GM18858 (cell line): ENCODE measurements around the gene CKLF.

Source experiments
- ATAC-seq: cut with Tn5 transposase; IDR thresholded peaks from one replicate; pipeline ENCODE4 v1.9.1; 2021; ENCODE audit not compliant: unreplicated experiment

CKLF gene

DNA sequence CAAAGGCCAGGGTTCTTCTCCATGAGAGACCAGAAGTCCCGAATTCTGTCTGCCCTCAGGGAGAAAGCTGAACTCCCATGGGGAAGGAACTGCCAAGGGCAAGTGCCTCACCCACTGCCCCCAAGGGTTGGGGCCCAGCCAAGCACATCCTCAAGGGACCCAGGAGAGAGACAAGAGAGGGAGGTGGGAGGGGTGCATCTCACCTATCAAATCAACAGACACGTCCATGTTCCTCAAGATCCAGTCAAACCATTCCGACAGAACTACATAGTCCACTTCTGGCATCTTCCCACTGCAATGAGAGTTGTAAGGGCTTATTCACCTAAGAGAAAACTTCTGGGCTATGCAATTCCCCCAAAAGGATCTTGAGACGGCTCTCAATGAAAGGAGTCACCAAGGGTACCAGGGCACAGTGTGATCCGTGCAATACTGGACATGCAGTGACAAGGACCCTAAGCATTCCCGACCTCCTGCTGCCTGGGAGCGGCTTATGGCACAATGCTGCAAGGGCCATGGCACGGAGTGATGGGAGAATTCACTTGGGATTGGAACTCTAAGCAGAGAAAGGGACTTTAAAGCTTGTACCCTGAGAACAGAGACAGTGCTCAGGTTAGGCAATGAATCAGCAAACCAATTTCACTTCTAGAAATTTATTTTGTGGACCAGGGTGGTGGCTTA is 34.7 kb upstream of the CKLF start:
- ATAC-seq = no peak

DNA sequence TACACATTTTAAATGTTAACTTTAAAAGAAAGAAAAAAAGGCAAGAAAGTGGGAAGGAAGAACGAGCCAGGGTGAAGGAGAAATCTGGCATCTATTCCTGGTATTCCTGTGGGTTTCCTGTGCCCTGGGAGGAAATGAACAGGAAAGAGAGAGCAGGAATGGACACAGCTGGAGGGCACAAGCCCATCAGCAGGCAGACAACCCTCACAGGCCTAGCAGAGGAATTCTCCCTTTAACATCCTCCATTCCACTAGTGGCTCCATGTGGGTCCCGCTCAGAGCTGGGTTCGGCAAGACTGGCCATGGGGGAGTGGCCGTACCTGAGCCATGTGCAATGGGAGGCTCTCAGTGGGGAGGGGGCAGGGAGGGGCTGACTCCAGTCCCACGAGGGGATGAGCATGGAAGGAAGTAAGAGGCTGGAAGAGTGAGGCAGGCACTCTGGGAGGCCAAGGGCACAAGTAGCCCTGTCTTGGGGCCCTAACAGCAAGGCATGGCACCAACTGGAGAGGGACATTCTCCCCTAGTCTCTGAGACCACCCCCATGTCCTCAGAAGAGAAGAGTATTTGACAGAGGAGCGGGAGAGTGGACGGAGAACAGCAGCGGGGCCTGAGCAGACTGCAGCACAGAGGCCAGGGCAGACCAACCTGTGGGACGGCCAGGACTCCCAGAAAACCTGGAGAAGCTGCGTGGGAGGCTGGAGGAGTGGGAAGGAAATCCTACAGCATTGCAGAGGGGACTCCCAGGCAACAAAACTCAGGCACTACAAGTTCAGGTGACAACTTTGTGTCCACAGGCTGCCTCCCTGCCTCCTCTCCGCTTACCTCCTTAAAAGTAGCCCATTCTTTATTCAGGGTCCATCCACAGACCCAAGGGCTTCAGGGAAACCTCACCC is 32.6 kb upstream of the CKLF start:
- no peak for ATAC-seq

DNA sequence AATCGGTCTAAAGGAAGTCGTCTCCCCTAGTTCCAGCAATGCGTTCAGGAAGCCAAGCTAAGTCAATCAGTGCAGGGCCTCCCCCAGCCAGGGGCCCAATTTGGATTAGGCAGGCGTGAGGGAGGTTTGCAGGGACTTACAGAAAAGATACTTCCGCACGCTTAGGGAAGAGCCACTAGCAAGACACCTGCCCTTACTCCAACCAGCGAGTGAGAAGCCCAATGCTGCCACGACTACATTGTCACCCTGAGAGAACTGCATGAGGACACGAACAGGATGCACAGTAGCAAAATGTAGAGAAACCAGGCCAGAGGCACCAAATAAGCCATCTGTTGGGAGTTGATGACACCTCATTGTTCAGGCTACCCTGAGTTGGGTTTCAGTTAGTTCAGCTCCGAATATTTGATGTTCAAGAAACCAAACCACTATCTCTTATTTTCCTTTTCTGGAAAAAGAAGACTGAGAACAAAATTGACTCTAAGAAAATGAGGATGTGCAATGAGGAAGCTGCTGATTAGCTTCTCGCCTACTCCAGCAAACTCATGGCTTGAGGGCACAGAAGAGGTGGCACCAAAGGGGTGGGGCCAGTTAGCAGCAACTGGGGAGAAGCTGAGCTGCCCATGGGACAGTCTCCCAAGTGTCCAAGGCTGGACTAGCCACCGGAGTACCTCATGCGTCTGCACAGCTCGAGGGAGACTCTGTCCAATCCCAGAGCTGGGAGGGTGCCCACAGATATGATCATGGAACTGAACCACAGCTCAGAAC is 31.8 kb upstream of the CKLF start:
- no peak for ATAC-seq

DNA sequence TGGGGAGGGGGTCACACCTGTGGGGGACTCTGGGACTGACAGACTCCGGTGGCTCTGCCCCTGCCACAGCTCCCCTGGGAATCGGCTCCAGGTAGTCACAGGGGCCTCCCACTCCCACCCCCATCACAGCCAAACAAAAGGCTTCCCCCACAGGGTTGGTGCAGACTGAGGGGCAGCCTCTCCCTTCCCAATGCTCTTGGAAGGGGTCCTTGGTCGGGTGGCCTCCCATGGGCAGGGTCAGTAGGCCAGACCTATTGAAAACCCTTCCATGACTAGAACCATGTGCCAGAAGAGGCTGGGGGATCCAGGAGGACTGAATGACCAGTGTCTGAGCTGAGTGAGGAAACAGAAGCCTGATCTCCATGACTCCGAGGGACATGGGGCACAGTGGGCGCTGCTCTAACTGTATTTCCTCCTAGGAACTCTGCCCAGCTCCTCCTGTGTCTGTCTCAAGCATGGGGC is 31.1 kb upstream of the CKLF start:
- no peak for ATAC-seq

DNA sequence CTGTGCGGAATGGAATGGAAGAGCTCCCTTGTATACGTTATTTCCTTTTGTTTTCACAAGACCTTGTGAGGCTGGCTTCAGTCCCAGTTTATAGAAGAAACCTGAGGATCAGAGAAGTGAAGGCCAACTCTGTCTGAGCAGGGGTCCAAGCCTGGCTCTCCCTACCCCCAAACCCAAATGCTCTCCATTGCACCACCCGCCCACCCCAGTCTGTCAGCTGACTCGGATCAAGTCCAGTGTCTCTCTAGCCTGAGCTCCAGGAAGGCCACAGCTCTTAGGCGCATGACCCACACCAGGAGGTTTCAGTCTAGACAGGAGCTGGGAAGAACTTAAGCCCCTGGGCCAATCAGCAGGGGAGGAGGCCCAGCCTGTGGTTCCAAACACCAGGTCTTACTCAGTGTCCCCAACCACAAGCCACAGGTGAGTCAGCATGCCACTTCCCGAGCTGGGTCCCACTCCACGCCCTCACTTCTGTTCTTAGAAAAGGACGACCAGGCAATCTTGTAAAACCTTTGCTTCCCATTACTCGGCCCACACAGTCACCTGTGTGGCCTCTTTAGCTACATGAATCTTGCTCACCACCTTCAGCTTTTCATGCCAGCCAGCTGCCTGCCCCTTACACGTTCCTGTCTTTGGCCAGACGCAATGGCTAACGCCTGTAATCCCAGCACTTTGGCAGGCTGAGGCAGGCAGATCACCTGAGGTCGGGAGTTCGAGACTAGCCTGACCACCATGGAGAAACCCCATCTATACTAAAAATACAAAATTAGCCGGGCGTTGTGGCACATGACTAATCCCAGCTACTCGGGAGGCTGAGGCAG is 30.2 kb upstream of the CKLF start:
- ATAC-seq = no peak

DNA sequence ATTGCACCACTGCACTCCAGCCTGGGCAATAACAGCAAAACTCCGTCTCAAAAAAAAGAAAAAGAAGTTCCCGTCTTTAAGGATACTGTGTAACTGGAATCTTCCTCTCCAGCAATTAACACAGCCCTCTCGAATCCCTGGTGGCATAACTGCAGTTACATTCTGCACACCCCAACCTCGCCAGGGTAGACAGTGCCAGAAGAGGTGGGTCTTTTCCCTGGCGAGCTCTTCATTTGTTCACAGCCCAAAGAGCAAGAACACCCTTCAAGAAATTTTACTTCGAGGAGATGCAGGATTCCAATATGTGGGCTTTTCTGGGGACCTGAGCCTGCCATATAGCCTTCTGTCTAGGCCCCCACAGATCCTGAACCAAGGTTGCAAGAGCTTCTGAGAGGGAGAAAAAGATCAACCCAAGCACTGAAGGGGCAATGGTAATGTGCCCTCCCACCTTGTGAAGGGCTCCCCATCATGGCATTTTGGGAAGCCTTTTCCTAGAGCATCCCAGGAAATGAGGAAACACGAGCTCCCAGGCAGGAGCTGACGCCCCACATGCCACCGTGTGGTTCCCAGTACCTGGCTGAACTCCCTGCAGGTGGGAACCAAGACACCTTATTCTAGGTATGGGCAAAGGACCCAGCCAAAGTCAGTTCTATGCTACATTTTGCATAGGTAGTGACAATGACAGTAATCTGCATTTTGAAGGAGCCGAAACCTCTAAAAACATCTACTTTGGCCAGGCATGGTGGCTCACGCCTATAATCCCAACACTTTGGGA is 29.4 kb upstream of the CKLF start:
- ATAC-seq = no peak

DNA sequence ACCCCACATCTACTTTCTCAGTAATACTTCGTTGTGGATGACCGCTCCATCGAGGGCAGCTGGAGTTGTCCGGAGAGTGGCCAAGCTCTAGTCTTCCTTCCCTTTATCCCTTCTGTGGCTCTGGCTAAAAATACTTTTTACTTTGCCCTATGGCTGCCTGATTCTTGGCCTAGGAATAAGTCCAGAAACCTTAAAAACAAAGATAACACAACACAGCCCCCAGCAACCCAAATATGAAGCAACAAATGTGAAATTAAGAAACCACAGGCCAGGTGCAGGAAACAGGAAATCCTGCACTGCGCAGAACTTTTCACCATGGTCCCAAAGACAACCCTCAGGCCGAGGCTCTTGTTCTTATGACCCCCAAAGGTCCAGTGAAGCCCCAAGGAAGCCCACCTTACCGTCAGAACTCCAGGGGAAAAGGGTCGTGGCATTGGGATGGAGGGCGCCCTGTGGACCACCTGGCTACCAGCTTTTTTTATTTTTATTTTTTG is 28.5 kb upstream of the CKLF start:
- peak; percentile 44 for ATAC-seq

DNA sequence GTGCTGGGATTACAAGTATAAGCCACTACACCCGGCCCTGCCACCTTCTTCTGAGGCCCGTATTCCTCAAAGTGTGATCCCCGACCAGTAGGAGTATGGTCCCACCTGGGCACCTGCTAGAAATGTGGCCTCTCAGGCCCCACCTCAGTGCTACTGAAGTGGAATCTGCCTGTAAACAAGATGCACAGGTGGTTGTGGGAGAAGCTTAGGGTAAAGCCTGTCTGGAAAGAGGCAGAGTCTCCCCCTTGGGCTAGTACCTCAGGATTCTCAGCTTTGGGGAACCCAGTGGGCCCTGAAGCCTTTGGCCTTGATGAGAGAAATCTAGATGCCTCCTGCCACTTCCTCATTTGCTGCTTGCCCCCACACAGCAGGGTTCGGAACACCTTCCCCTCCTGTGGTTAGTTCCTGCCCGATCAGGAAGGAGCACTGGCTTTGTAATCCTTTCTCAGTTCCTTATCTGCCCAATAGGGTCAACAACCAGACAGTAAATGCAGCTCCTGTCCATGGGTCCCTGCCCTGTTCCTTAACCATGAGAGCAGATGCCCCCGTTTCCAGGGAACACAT is 27.7 kb upstream of the CKLF start:
- ATAC-seq = peak; percentile 76

DNA sequence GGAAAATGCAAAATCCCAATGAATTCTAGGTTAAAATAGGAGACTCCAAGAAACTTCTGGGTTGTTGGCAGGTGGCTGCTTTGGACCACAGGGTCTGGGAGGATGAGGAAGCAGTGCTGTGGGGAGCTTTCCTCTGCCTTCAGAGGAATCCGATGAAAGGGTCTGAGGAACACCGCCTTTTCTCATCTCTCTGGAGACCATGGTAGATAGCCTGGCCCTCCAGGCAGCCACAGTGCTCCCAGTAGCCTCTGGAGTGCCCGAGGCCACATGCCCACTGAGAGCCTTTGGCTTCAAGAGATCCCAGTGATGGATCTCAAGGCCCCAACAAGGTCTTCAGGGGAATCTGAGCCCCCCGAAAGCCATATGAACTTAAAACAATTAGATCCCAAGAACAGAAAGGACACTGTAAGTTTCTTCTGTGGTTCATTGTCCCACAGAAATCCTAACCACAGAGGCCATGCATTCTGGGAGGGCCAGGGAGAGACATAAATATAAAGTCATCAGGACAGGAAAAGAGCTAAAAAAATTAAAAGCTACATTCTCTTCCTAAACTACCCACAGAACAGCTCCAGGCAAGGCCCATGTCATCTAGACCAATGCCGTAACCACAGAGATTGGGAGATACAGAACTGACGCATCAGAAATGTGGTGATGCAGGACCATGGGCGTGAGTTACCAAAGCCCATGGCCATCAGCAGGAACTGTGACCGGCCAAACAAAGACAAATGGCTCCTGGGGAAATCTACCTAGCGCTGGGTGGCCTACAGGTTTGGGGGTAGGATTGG is 26.8 kb upstream of the CKLF start:
- ATAC-seq = no peak

DNA sequence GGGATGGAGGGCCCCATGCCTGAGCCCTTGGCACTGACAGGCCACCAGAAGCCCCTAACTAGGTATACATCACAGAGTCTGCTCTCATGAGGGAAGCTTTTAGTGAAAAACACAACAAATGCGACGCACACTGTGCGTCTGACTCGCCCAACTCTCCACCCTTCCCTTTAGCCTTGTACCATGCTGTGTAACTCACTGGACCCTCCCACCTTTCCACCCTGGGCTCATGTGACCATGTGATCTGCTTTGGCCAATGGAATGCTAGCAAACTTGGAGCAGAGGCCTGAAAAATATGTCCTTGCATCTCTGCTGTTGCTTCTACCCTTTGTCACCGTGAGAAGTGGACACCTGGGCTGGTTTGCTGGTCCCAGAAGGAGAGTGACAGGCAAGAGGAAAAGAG is 24.1 kb upstream of the CKLF start:
- ATAC-seq = no peak

DNA sequence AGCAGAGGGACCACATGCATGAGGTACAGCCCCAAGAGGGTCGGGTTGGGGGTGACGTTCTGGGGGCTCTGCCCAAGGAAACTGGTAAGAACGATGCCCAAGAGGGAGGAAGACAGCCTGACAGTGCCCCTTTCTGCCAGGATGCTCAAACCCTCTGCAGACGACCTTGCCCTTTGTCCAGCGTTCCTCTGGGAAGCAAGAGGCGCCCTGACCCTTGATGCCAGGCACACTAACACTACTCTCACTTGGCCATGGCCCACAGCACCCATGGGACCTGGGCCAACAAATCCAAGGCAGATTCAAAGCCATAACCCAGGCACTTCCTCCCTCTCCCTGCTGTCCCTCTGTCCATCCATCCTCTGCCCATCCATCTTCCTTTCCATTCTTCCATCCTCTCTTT is 22.9 kb upstream of the CKLF start:
- ATAC-seq = no peak

DNA sequence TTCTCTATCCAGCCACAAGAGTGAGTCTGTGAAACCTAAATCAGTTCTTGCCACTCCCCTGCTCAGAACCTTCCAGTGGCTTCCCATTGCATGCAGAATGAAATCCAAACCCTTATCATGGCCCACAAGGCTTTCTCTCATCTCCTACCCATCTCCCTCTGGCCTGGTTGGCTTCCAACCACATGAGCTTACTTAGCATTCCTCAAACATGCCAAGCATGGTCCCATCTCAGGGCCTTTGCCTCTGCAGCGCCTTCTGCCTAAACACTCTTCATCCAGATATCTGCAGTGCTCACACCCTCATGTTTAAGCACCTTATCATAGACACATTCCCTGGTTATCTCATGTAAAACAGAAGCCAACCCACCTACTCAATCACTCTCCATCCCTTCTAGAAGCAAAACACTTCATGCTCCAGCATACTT is 18.0 kb upstream of the CKLF start:
- ATAC-seq = no peak

DNA sequence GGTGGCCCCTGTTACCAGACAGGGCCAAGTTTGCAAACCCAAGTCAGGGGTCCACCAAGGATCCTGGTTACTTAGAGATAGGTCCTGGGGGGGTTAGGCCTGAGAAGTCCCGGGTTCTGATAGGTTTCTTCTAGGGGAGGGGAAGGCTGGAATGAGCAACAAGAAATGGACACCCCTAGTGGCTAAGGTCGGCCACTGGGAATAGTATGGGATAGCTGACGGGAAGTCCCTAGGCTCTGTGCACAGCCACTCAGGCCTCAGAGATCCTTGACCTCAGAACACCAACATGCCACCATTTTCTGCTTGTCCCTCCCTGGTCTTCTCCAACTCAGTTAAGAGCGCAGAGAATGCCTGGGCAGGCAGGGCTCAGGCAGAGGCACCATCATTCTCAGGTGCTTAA is 15.9 kb upstream of the CKLF start:
- no peak for ATAC-seq

DNA sequence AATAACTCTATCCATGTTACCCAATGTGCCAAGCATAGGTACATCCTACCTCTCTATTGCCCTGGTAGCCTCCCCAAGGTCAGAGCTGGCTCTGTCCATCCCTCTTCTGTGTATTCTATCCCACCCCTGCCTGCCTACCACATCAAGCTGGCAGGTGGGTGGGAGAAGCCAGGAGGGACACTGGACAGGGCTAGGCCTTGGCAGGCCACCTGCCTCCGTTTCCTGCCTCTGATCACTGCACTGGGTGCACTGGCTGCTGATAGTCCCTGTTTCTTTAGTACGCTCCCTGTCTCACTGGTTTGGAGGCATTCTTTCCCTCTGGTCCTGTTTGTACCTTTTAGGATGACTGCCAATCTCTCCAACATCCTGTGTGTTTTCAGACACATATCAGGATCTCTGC is 15.1 kb upstream of the CKLF start:
- ATAC-seq = no peak

DNA sequence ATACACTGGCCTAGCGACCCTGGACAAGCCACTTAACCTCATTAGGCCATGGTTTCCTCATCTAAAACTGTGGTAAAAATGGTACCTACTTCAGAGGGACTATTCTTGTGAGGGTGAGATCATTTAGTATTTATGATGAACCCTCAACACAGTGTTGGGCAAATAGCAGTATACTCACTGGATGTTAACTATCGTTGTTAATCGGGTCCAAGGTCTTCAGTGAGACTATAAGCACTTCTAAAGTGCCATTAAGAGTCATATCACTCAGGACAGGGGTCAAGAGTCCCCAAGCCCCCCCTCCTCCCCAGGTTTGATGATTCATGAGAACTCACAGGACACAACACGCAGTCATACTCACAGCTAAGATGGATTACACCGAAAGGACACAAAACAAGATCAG is 13.5 kb upstream of the CKLF start:
- ATAC-seq = no peak

DNA sequence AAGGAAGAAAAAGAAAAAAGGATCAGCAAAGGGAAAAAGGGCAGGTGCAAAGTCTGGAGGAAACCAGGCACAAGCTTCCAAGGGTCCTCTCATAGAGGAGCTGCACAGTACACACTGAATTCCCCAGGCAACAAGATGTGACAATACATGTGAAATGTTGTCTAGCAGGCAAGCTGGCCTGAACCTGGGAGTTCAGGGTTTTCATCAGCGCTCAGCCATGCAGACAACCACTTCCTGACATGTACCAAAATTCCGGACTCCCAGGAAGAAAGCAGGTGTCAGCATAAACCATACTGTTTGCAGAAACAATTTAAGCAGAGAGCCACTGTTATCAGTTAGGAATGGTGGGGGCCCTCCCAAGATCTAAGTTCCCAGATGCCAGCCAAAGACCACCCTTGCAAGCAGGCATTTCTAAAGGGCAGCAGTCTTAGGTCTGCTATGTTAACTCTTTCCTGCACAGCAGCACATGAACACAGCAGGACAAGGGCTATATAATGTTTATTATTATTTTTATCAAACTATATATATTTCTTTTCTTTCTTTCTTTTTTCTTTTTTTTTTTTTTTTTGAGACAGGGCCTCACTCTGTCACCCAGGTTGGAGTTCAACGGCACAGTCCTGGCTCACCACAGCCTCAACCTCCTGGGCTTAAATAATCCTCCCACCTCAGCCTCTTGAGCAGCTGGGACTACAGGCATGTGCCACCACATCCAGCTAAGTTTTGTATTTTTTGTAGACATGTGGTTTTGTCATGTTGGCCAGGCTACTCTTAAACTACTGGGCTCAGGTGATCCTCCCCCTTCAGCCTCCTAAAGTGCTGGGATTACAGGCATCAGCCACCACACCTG is 12.5 kb upstream of the CKLF start:
- peak; percentile 79 for ATAC-seq

DNA sequence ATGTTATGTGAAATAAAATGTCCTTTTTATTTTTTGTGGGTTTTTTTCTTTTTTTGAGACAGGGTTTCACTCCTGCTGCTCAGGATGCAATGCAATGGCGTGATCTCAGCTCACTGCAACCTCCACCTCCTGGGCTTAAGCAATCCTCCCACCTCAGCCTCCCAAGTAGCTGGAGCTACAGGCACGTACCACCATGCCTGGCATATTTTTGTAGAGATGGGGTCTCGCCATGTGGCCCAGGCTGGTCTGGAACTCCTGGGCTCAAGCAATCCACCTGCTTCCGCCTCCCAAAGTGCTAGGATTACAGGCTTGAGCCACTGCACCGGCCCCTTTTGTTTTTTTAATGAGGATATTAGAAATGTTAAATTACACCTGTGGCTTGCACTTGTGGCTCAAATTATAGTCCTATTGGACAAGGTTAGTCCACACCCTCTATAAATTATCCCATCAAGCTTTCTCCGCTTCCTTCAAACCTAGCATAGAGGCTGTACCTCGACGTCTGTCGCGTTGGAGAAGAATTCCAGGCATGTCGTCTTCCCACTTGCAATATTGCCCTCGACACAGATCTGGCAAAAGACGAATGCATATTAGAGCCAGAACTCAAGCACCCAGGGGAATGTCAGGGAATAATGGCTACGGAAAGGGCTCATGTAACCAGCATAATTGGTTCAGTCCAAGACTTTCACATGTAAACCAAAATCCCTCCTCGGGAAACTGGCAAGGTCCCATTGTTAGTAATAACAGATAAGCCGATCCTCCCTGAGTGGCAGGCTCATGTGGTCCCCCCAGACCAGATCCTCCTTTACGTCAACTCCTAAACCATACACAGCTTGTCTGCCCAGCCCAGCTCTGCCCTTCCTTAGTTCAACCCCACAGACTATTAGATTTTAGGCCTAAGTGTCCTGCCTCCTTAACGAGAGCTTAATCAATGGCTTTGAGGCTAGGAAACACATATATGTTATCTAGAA is 10.7 kb upstream of the CKLF start:
- no peak for ATAC-seq
